Measurements from ENCODE around the gene OPCML. TPM values are rescaled to one million over a fixed set of nuclear protein-coding genes. Genes with fewer than 3 reads are reported as not detected.

The OPCML gene
- total RNA-seq, 2 experiments from 2014 or later: not detected

DNA sequence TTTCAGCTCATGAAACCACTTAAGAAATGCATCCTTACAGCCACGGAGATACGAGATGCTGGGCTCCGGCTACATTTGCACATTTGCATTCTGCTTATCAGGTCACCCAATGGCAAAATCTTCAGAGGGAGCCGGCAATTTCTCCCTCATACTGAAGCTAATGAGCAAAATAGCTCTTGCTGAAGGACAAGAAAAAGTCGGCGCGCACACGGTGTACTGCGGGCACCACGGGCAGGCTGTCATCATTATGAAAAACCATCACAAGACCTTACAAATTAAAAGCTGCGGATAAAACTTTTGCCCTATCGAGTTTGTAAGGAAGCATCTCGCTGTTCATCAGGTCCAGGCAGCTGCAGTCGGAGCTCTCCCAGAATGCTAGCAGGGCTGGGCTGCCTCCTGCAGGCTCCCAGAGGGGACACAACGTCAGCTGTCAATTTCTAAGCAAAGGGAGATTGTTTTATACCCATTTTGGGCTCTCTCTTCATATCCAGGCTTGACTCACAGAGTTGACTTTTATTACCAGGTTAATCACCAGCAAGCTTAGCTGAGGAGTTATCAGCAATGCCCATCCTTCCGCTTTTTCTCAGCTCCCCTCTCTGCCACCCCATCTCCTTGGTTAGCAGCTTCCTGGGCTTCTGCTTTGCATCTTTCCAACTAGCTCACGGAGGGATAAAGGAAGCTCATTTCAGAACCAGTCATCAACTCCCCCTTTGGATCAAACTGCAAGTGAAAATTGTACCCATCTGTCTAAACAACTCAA is 375.1 kb downstream of the OPCML start:
- ChIA-PET CTCF (interaction anchor here (3.0 kb wide), 1 partner anchor 23 kb away, joined by 12 read pairs; no protein-coding TSS in a partner anchor), POLR2A (no interaction called here)
- DNase-seq: no peak
- no peak overlapping the region for H3K4me3 Mint-ChIP-seq
- H3K9me3 Mint-ChIP-seq: no peaks in the 10 kb centered on the region
- H3K36me3 Mint-ChIP-seq (ENCODE audit: low read depth): no peaks in the 10 kb centered on the region
- no peak overlapping the region for H3K27ac Mint-ChIP-seq
- no peaks in the 10 kb centered on the region for H3K4me1 Mint-ChIP-seq
- H3K27me3 Mint-ChIP-seq: no peaks in the 10 kb centered on the region

DNA sequence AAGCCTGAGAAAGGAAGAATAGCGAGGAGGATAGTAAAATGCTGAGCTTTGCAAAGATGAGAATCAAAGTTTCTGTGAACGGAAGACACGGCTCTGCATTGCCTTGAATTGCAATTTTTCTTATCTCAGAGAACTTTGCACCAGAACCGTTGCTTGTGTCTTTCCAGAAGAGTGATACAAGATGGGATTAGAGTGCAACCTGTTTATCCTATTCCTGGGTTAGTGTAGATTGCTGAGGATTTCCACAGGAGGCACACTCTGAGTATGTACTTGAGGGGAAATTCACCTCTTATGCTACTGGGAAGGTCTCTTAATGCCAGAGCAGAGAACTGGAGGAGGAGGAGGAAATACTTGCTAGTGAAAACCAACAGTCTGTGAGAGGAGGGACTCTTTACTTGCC is 377.5 kb downstream of the OPCML start:
- no peak for DNase-seq
- ChIA-PET POLR2A (no interaction called here), CTCF (no interaction called here)
- Mint-ChIP-seq H3K27ac (no peak overlapping the region), H3K9me3 (no peaks in the 10 kb centered on the region), H3K4me1 (no peaks in the 10 kb centered on the region), H3K4me3 (no peak overlapping the region), H3K27me3 (no peaks in the 10 kb centered on the region), H3K36me3 (ENCODE audit: low read depth) (no peaks in the 10 kb centered on the region)

DNA sequence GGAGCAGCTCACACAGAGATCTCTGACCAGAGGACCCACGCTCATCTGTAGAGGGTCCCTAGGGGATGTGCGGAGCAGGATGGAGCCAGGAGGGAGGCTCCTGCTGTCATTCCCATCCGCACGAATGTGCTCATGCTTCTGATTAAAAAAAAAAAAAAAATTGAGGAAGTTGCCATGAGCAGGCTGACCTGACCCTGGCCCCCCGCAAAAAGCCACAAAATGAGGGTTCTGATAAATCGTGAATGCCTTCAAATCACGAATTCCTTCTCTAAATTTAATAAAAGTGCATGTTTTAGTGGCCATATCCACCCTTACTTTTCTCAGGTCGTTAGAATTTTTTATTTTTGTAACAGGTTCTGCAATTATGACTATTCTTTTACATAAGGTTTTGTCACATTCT is 378.2 kb downstream of the OPCML start:
- Mint-ChIP-seq H3K36me3 (ENCODE audit: low read depth) (no peaks in the 10 kb centered on the region), H3K4me1 (no peaks in the 10 kb centered on the region), H3K27ac (no peak overlapping the region), H3K9me3 (no peaks in the 10 kb centered on the region), H3K4me3 (no peak overlapping the region), H3K27me3 (no peaks in the 10 kb centered on the region)
- no peak for DNase-seq
- POLR2A ChIA-PET: no interaction called here
- CTCF ChIA-PET: no interaction called here

DNA sequence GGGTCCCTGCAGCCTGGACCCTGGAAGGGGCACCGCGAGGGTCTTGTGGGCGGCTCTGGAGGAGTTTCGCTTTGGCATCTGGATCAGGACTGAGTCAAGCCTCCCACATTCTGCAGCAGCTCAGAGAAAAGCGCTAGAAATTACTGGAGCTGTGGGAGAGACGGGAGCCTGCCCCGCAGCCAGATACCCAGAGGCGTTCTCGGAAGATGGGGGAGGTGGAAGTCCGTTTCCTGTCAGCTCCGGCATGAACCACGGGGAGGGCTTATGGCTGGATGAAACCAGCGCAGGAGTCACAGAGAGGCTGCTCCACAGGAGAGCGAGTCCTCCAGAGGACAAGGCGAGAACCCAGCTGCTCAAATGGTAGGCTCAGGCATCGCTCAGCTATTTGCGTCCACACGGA is 379.3 kb downstream of the OPCML start:
- ChIA-PET POLR2A (no interaction called here), CTCF (no interaction called here)
- H3K27ac Mint-ChIP-seq: no peak overlapping the region
- H3K36me3 Mint-ChIP-seq (ENCODE audit: low read depth): no peaks in the 10 kb centered on the region
- no peak overlapping the region for H3K4me3 Mint-ChIP-seq
- no peaks in the 10 kb centered on the region for H3K9me3 Mint-ChIP-seq
- H3K4me1 Mint-ChIP-seq: no peaks in the 10 kb centered on the region
- no peaks in the 10 kb centered on the region for H3K27me3 Mint-ChIP-seq
- no peak for DNase-seq

DNA sequence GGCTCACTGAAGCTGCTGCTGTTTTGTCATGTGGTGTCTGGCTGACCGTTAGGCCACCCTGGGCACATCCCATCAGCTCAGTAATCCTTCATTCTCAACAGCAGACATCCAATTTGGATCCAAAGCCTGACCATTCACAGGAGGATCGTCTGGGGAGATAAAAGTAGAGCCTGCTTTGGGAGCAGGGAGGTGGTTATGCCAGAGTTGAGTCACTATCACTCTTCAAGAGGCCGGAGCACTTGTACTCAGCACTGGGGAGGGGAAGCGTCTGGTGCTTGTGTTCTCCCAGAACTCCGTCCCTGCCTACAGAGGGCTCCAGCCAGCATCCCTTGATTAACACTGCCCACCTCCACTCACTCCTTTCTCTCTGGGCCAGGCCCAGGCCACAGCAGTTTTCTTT is 382.6 kb downstream of the OPCML start:
- Mint-ChIP-seq H3K27ac (no peak overlapping the region), H3K36me3 (ENCODE audit: low read depth) (no peaks in the 10 kb centered on the region), H3K4me3 (no peak overlapping the region), H3K9me3 (no peaks in the 10 kb centered on the region), H3K4me1 (no peaks in the 10 kb centered on the region), H3K27me3 (no peaks in the 10 kb centered on the region)
- POLR2A ChIA-PET: no interaction called here
- CTCF ChIA-PET: no interaction called here
- no peak for DNase-seq

DNA sequence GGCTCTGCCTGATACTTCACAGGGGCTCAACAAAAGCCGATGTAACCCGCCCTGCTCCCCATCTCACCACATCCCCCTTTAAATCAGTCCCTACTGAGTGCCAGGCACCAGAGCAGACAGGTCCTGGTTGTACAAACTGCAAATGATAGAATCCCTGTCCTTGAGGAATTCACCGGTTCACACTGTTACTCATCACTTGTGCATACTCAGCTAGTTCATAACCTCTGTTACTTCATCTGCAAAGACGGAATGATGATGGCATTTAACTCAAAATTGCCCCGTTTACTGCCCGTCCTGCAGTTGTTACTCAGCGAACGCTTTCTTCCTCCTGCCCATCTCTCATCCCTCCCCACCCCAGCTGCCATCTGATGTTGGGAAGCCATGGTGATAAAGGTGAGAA is 384.7 kb downstream of the OPCML start:
- no peak overlapping the region for H3K27ac Mint-ChIP-seq
- H3K9me3 Mint-ChIP-seq: no peaks in the 10 kb centered on the region
- no peaks in the 10 kb centered on the region for H3K4me1 Mint-ChIP-seq
- CTCF ChIA-PET: no interaction called here
- no peak overlapping the region for H3K4me3 Mint-ChIP-seq
- no peak for DNase-seq
- no peaks in the 10 kb centered on the region for H3K27me3 Mint-ChIP-seq
- H3K36me3 Mint-ChIP-seq (ENCODE audit: low read depth): no peaks in the 10 kb centered on the region
- POLR2A ChIA-PET: no interaction called here

DNA sequence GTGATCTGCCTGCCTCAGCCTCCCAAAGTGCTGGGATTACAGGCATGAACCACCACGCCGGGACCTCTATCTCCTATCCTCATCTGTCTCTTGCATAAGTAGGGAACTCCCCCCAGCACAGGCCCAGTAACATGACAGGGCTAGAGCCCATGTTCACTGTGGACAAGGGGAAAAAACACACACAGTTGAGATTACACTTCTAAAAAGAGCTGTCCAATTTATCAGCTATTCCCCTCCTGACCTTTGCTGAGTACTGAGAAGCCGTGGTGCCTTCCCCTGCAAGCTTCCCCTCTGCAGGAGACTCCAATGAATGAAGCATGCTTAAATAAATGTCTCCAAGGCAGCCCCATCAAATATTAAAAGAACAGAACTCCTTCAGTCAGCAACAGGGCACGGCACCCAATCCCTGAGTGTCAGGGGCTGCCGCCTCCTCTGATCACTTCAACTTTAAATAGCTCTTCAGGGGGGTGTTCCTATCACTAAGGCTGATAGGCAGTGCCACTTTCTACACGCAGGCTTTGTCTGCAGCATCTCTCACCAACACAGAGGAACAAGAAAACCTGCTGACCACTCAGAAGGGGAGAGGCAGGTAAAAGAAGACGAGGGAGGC is 385.5 kb downstream of the OPCML start:
- no peak overlapping the region for H3K27ac Mint-ChIP-seq

DNA sequence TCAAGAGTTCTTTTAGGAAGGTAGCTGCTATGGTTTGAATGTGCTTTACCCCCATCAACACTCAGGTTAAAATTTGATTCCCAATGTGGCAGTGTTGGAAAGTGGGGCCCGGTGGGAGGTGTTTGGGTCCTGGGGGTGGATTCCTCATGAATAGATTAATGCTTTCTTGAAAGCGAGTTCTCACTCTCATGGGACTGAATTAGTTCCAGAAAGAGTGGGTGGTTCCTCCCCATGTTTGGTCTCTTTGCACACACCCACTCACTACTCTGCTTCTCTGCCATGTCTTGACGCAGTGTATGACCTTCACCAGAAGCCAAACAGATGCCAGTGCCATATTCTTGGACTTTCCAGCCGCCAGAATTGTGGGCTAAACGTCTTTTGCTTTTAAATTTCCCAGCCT is 394.4 kb downstream of the OPCML start:
- Mint-ChIP-seq H3K36me3 (ENCODE audit: low read depth) (no peaks in the 10 kb centered on the region), H3K27ac (no peak overlapping the region), H3K9me3 (no peaks in the 10 kb centered on the region), H3K4me3 (no peak overlapping the region), H3K4me1 (no peaks in the 10 kb centered on the region), H3K27me3 (no peaks in the 10 kb centered on the region)
- no peak for DNase-seq
- ChIA-PET POLR2A (no interaction called here), CTCF (no interaction called here)

More for the DNA sequence above, 385.5 kb downstream of the OPCML start:
- CTCF ChIA-PET: interaction anchor here (1.1 kb wide), 1 partner anchor 12 kb away, joined by 3 read pairs; no protein-coding TSS in a partner anchor
- Mint-ChIP-seq H3K4me1 (no peaks in the 10 kb centered on the region), H3K9me3 (no peaks in the 10 kb centered on the region), H3K36me3 (ENCODE audit: low read depth) (no peaks in the 10 kb centered on the region), H3K27me3 (no peaks in the 10 kb centered on the region), H3K4me3 (no peak overlapping the region)
- no peak for DNase-seq
- POLR2A ChIA-PET: no interaction called here

DNA sequence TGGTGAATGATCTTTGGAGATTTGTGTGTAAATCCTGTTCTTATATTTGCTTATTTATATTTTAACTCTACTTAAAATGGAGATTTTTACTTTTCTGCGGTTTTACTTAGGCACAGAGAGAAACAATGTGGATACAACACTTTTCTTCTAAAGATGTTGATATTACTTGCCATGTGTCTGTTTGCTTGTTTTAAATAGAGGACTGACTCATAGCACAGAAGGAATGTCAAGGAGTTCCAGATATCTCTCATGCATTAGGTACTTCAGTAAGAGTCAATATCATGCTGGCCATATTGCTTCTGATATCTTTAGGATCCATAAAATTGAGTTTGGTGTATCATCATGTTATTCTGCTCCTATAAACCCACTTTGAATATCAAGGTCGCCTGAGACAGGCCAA is 395.0 kb downstream of the OPCML start:
- Mint-ChIP-seq H3K27me3 (no peaks in the 10 kb centered on the region), H3K36me3 (ENCODE audit: low read depth) (no peaks in the 10 kb centered on the region), H3K4me1 (no peaks in the 10 kb centered on the region), H3K27ac (no peak overlapping the region), H3K4me3 (no peak overlapping the region), H3K9me3 (no peaks in the 10 kb centered on the region)
- ChIA-PET POLR2A (no interaction called here), CTCF (interaction anchor here (0.7 kb wide), 1 partner anchor 1269 kb away, joined by 3 read pairs; no protein-coding TSS in a partner anchor)
- DNase-seq: no peak

DNA sequence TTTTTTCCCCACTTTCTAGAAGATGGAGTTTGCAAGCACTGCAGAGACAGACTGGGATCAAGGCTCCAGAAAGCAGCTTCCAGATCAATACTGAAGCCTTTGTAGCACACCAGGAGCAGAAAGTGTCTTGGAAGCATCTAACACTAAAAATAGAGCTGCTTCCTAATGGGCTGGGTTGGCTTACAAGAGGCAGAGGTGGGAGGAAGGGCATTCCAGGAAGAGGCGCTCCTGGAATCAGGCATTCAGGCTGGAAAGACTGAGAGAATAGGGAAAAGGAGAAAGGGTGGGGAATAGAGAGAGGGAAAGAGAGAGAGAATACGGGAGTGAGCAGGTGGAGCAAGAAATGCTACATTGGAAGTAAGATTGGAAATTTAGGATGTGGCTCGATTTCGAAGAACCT is 395.9 kb downstream of the OPCML start:
- Mint-ChIP-seq H3K27ac (no peak overlapping the region), H3K9me3 (no peaks in the 10 kb centered on the region), H3K27me3 (no peaks in the 10 kb centered on the region), H3K4me3 (no peak overlapping the region), H3K4me1 (no peaks in the 10 kb centered on the region), H3K36me3 (ENCODE audit: low read depth) (no peaks in the 10 kb centered on the region)
- DNase-seq: no peak
- ChIA-PET POLR2A (no interaction called here), CTCF (interaction anchor here (2.4 kb wide), 1 partner anchor 701 kb away, joined by 6 read pairs; no protein-coding TSS in a partner anchor)

DNA sequence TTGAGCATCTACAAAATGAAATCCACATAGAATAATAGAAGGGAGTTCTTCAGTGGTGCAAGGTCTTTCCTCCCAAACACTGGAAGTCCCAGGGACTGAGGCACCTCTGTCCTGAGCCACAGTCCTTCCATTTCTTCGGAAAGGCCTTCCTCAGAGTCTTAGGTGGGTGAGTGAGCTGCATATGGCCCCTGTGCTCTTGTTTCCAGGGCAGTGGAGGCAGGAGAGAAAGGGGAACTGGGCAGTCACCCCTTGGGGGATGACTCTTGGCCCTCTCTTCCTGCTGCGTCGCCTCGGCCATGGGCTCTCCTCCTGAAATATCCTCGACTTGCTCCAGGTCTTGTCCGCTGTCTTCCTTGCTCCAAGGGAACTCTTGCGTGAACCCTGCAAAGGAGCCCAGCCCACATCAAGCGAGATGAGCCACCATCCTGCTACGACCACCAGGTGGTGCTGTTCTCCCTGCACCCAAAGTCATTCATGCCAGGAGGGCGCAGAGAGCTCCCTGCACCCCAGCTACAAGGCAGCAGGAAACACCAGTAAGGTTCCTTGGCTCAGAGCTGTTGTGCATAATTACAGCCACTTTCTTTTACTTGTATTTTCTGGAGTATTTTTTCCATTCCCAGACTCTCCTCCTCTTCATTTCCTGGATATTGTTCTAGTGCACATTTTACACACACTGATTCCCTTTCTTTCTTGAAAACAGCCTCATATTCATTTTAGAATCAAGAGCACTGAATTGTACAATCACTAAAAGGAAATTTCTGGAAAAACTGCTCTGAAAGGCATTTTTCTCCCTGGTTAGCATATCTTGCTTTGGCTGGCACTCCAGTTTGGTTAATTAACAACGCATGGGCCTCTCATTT is 397.8 kb downstream of the OPCML start:
- POLR2A ChIA-PET: no interaction called here
- H3K4me3 Mint-ChIP-seq: no peak overlapping the region
- peaks cover 1% of the 10 kb centered on the region for H3K27me3 Mint-ChIP-seq
- no peak overlapping the region for H3K27ac Mint-ChIP-seq
- no peaks in the 10 kb centered on the region for H3K9me3 Mint-ChIP-seq
- CTCF ChIA-PET: interaction anchor here (0.6 to 3.4 kb wide), 11 partner anchors 10 to 703 kb away, joined by 3 to 52 read pairs (median 4); no protein-coding TSS in a partner anchor
- no peaks in the 10 kb centered on the region for H3K4me1 Mint-ChIP-seq
- peak; percentile 50 for DNase-seq
- H3K36me3 Mint-ChIP-seq (ENCODE audit: low read depth): no peaks in the 10 kb centered on the region

DNA sequence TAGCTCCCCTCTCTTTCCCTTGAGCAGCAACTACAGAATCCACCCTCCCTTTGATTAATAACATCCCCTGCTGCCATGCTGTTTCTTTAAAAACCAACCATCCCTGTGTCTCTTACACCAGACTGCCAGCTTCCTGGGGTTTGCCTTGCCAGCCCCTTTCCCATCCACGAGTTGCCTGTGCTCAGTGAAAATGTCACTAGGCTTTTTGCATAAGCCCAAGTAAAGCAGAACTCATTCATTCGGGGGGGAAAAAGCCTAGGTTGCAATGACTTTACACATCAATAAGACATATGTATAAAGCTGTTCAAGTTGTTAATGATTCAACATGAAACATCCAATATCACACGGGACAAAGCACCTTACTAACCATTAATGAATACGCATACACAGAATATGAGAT is 398.7 kb downstream of the OPCML start:
- no peak overlapping the region for H3K4me3 Mint-ChIP-seq
- no peak for DNase-seq
- no peaks in the 10 kb centered on the region for H3K36me3 Mint-ChIP-seq (ENCODE audit: low read depth)
- ChIA-PET CTCF (interaction anchor here (1.7 to 3.4 kb wide), 3 partner anchors 23 to 701 kb away, joined by 6 to 52 read pairs (median 12); no protein-coding TSS in a partner anchor), POLR2A (no interaction called here)
- no peak overlapping the region for H3K27ac Mint-ChIP-seq
- no peaks in the 10 kb centered on the region for H3K4me1 Mint-ChIP-seq
- no peaks in the 10 kb centered on the region for H3K9me3 Mint-ChIP-seq
- peaks cover 1% of the 10 kb centered on the region for H3K27me3 Mint-ChIP-seq

DNA sequence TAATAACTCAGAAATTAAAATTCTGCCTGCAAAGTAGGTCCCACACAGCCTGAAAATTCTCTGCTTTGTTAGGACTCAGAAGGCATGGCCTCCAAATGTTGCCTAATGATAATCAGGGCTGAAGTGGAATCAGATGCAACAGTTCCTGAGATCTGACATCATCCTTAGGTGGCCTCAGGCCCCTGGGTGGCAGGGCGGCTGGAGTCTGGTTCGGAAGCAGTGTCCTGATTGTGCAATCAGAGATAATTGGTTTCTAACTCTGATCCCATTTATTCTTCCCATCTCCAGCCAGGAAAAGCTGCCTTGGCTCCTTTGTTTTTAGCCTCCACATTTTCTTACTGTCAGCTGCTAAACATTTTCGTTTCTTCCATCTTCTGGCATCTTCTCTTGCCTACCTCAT is 399.3 kb downstream of the OPCML start:
- ChIA-PET CTCF (interaction anchor here (1.7 to 3.4 kb wide), 3 partner anchors 24 to 702 kb away, joined by 6 to 52 read pairs (median 12); no protein-coding TSS in a partner anchor), POLR2A (no interaction called here)
- Mint-ChIP-seq H3K4me1 (no peaks in the 10 kb centered on the region), H3K4me3 (no peak overlapping the region), H3K27me3 (peaks cover 1% of the 10 kb centered on the region), H3K27ac (no peak overlapping the region), H3K9me3 (no peaks in the 10 kb centered on the region), H3K36me3 (ENCODE audit: low read depth) (no peaks in the 10 kb centered on the region)
- no peak for DNase-seq

Data from activated CD4-positive, alpha-beta memory T cell treated with anti-CD3 and anti-CD28 coated beads, Interleukin-2, amount 10 ng/mL, durations not matched to agents 7 days and 5 days (primary cell).